Measurements from ENCODE around the gene ZBTB11. TPM values are rescaled to one million over a fixed set of nuclear protein-coding genes. Genes with fewer than 3 reads are reported as not detected.

Gene ZBTB11
- total RNA-seq (10 to 100 TPM; 18.6 to 24.4 (median 21.5) TPM), polyA plus RNA-seq (1 to 10 TPM; 3.0 to 7.1 (median 3.5) TPM)

- H3K27me3 ChIP-seq, result no peaks in the 10 kb centered on the region
- H3K27ac ChIP-seq, result peak within 1 kb of the TSS; percentile 96 to 99 (median 98)
- 0% methylated on average over 57 of the region's 57 CpGs for WGBS, 2 donors
- H3K36me3 ChIP-seq, result peaks cover 5 to 26% (median 20%) of the 10 kb centered on the region in 4 donors
- intact Hi-C loops (cut with DNase I), result loop anchor here (1.0 to 10.0 kb wide), 6 partner anchors 9 to 972 kb away; partner anchors contain the start of genes CEP97, NFKBIZ, PCNP and RPL24
- TF ChIP-seq CTCF (IDR thresholded peaks at IDR 0.05) (peak in 2 of 4 experiments; percentile 26 to 42), POLR2A (IDR thresholded peaks at IDR 0.05) (peak; percentile 90 to 91), EP300 (IDR thresholded peaks at IDR 0.05) (peak in 2 of 4 donors; percentile 37 to 47), POLR2AphosphoS5 (IDR thresholded peaks at IDR 0.05) (peak; percentile 98 to 99 (median 98))
- peak; percentile 100 for DNase-seq
- H3K9me3 ChIP-seq, result no peaks in the 10 kb centered on the region
- peak within 1 kb of the TSS; percentile 86 to 98 (median 93) for H3K4me3 ChIP-seq
- H3K4me1 ChIP-seq, result peaks cover 0 to 30% (median 17%) of the 10 kb centered on the region in 4 donors
These were observed at the start of gene ZBTB11 for GRCh38 chr3:101676765-101677435. ZBTB11 (minus strand) TSS chr3:101677132; CDS start chr3:101676914, 218 bp downstream.

GRCh38 chr3:101725890-101726275, 49.0 kb upstream of the ZBTB11 start:
- peak overlapping the region; percentile 63 to 82 (median 66) for H3K4me3 ChIP-seq
- no peaks in the 10 kb centered on the region for H3K27me3 ChIP-seq
- intact Hi-C loops (cut with DNase I), result loop anchor here (2.0 to 5.0 kb wide), 2 partner anchors 49 to 51 kb away; partner anchors contain the start of genes NXPE3 and ZBTB11
- 33 to 39% methylated on average over 3 of the region's 3 CpGs for WGBS, 2 donors
- DNase-seq, result no peak
- no peak for TF ChIP-seq EP300 (IDR thresholded peaks at IDR 0.05)
- TF ChIP-seq POLR2AphosphoS5 (IDR thresholded peaks at IDR 0.05), result no peak
- TF ChIP-seq POLR2A (IDR thresholded peaks at IDR 0.05), result no peak
- TF ChIP-seq CTCF (IDR thresholded peaks at IDR 0.05), result no peak
- H3K9me3 ChIP-seq, result no peaks in the 10 kb centered on the region
- H3K27ac ChIP-seq, result peak overlapping the region in 1 of 4 donors; percentile 76
- peaks cover 0 to 28% (median 0%) of the 10 kb centered on the region in 4 donors for H3K36me3 ChIP-seq
- peaks cover 0 to 11% (median 8%) of the 10 kb centered on the region in 4 donors for H3K4me1 ChIP-seq

- Histone ChIP-seq H3K4me3 (peak overlapping the region; percentile 63 to 82 (median 66)), H3K36me3 (peaks cover 0 to 28% (median 0%) of the 10 kb centered on the region in 4 donors), H3K4me1 (peaks cover 0 to 11% (median 8%) of the 10 kb centered on the region in 4 donors), H3K27ac (peak overlapping the region; percentile 76 to 86 (median 80)), H3K9me3 (no peaks in the 10 kb centered on the region), H3K27me3 (no peaks in the 10 kb centered on the region)
- 1% methylated on average over 21 of the region's 21 CpGs for WGBS, 2 donors
- TF ChIP-seq POLR2AphosphoS5 (IDR thresholded peaks at IDR 0.05) (no peak), CTCF (IDR thresholded peaks at IDR 0.05) (no peak), POLR2A (IDR thresholded peaks at IDR 0.05) (no peak), EP300 (IDR thresholded peaks at IDR 0.05) (no peak)
- intact Hi-C loops (cut with DNase I), result loop anchor here (2.0 to 5.0 kb wide), 2 partner anchors 49 to 52 kb away; partner anchors contain the start of genes NXPE3 and ZBTB11
- peak; percentile 67 for DNase-seq
These were observed 48.4 kb upstream of the ZBTB11 start for GRCh38 chr3:101725194-101725889.

- peak; percentile 94 for DNase-seq
- 0% methylated on average over 49 of the region's 49 CpGs for WGBS, 2 donors
- Histone ChIP-seq H3K4me1 (peaks cover 0 to 11% (median 8%) of the 10 kb centered on the region in 4 donors), H3K36me3 (peaks cover 0 to 20% (median 0%) of the 10 kb centered on the region in 4 donors), H3K4me3 (peak within 1 kb of the TSS; percentile 63 to 82 (median 66)), H3K27ac (peak within 1 kb of the TSS; percentile 76 to 86 (median 80)), H3K9me3 (no peaks in the 10 kb centered on the region), H3K27me3 (no peaks in the 10 kb centered on the region)
- TF ChIP-seq POLR2A (IDR thresholded peaks at IDR 0.05), result no peak
- TF ChIP-seq EP300 (IDR thresholded peaks at IDR 0.05), result peak in 1 of 4 donors; percentile 5
- peak in 3 of 4 donors; percentile 55 to 72 (median 63) for TF ChIP-seq POLR2AphosphoS5 (IDR thresholded peaks at IDR 0.05)
- TF ChIP-seq CTCF (IDR thresholded peaks at IDR 0.05), result no peak
- intact Hi-C loops (cut with DNase I), result loop anchor here (2.0 to 5.0 kb wide), 2 partner anchors 48 to 53 kb away; partner anchors contain the start of genes NXPE3 and ZBTB11
These were observed 47.6 kb upstream of the ZBTB11 start, which contains the start of gene CEP97 for GRCh38 chr3:101724329-101725193. CEP97 (plus strand) TSS chr3:101724614; CDS start chr3:101724677, 63 bp downstream.

All from sigmoid colon (tissue), 7 donors.